ENCODE measurements around the gene NR3C2. TPM values are rescaled to one million over a fixed set of nuclear protein-coding genes. Genes with fewer than 3 reads are reported as not detected.

Gene NR3C2
- total and polyA plus RNA-seq, 7 donors: 0.70 to 17.9 (median 7.5) TPM

- Histone ChIP-seq H3K4me1 (no peaks in the 10 kb centered on the region), H3K27me3 (ENCODE audit: insufficient read depth in 3 of 3, low read length in 2 of 3) (no peaks in the 10 kb centered on the region), H3K9me3 (no peaks in the 10 kb centered on the region), H3K4me3 (no peak overlapping the region), H3K27ac (no peak overlapping the region), H3K36me3 (ENCODE audit: insufficient read depth in 1 of 2, low read depth in 1 of 2) (no peaks in the 10 kb centered on the region)
- WGBS, 3 donors: 63 to 67% (median 63%) methylated on average over 2 of the region's 2 CpGs
- intact Hi-C loops (cut with DNase I): no loop called here
- DNase-seq (no peak), ATAC-seq (no peak)
- TF ChIP-seq, protein P1, sequence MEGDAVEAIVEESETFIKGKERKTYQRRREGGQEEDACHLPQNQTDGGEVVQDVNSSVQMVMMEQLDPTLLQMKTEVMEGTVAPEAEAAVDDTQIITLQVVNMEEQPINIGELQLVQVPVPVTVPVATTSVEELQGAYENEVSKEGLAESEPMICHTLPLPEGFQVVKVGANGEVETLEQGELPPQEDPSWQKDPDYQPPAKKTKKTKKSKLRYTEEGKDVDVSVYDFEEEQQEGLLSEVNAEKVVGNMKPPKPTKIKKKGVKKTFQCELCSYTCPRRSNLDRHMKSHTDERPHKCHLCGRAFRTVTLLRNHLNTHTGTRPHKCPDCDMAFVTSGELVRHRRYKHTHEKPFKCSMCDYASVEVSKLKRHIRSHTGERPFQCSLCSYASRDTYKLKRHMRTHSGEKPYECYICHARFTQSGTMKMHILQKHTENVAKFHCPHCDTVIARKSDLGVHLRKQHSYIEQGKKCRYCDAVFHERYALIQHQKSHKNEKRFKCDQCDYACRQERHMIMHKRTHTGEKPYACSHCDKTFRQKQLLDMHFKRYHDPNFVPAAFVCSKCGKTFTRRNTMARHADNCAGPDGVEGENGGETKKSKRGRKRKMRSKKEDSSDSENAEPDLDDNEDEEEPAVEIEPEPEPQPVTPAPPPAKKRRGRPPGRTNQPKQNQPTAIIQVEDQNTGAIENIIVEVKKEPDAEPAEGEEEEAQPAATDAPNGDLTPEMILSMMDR (IDR thresholded peaks at IDR 0.05): no peak
Observed at GRCh38 chr4:148469938-148470337, 27.7 kb upstream of the NR3C2 start.

DNA sequence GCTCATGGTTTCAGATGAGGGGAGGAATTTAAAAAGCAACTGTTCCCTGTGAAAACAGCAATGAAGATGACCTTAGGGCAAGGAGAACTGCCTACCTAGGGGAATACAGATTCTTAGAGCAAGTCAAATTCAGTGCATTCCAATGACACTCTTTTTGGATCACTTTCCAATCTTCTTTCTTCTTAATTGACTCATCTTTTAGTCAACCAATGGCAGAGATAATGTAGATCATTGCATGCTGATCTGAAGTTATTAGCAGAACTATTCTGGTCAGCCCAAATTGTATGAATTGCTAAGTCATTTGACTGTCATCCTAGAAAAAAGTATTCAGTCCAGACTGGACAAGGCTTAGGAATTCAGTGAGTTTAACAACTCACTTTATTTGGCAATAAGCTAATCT lies 12.6 kb upstream of the NR3C2 start:
- ATAC-seq (no peak), DNase-seq (no peak)
- intact Hi-C loops (cut with DNase I): no loop called here
- H3K36me3 ChIP-seq (ENCODE audit: insufficient read depth in 1 of 2, low read depth in 1 of 2): no peaks in the 10 kb centered on the region
- H3K9me3 ChIP-seq: no peaks in the 10 kb centered on the region
- no peak overlapping the region for H3K27ac ChIP-seq
- no peak overlapping the region for H3K4me3 ChIP-seq
- no peaks in the 10 kb centered on the region for H3K27me3 ChIP-seq (ENCODE audit: insufficient read depth in 3 of 3, low read length in 2 of 3)
- peaks cover under 1% of the 10 kb centered on the region for H3K4me1 ChIP-seq
- TF ChIP-seq, protein P1 (IDR thresholded peaks at IDR 0.05): no peak

DNA sequence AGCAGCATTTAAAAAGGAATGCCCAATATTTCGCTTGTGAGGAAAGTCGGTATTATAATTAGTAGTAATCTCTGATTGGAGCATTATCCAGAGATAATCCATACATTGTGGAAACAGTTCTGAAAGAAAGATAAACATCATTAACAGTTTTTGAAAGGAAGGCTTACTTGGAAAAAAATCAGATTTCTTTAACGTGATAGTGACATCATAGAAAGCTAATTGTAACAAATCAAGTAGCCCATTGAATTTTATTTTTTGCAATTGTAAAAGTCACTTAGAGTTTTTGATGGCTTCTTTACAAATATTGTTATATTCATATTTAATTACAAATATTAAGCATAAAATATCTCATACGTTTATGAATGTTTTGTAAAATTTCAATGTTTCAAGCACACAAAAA lies 11.6 kb upstream of the NR3C2 start:
- Histone ChIP-seq H3K36me3 (ENCODE audit: insufficient read depth in 1 of 2, low read depth in 1 of 2) (no peaks in the 10 kb centered on the region), H3K27ac (no peak overlapping the region), H3K27me3 (ENCODE audit: insufficient read depth in 3 of 3, low read length in 2 of 3) (no peaks in the 10 kb centered on the region), H3K4me3 (no peak overlapping the region), H3K9me3 (no peaks in the 10 kb centered on the region), H3K4me1 (peaks cover 10% of the 10 kb centered on the region)
- ATAC-seq (no peak), DNase-seq (no peak)
- intact Hi-C loops (cut with DNase I): no loop called here
- WGBS, 3 donors: 78 to 84% (median 78%) methylated on average over 4 of the region's 4 CpGs
- TF ChIP-seq, protein P1 (IDR thresholded peaks at IDR 0.05): no peak

DNA sequence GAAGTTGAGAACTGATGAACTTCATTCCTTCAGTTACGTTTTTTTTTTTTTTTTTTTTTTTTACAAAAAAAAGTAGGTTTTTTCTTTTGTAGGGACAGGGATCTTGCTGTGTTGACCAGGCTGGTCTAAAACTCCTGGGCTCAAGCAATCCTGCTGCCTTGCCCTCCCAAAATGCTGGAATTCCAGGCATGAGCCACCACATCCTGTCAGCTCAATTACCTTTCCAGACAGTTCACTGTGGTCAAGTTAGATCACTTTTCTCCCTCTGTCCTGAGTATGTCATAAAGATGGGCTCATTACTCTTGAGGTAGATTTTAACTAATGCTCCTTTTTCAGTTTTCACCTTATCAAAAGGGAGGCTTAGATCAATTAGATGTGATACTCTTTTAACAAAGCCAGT lies 10.8 kb upstream of the NR3C2 start:
- TF ChIP-seq, protein P1 (IDR thresholded peaks at IDR 0.05): no peak

DNA sequence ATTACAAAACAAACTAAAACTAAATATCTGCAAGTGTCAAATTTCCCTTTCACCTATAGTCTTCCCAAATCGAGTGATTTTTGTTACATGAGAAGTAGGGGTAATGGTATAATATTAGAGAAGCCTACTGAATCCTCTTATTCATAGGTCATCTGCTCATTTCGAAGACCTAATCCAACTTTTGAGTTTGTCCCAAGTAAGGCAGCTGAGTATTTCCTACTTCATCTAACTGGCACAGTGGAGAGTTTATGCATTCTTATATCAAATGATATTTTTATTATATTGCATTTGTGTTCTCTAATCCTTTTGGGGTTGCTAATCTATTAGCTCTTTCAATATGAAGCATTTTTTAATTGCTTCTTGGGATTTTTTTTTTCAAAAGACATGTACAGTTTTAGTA lies 7.7 kb upstream of the NR3C2 start:
- H3K27me3 ChIP-seq (ENCODE audit: insufficient read depth in 3 of 3, low read length in 2 of 3): no peaks in the 10 kb centered on the region
- peaks cover 12% of the 10 kb centered on the region for H3K4me1 ChIP-seq
- H3K4me3 ChIP-seq: no peak overlapping the region
- TF ChIP-seq, protein P1 (IDR thresholded peaks at IDR 0.05): no peak
- H3K36me3 ChIP-seq (ENCODE audit: insufficient read depth in 1 of 2, low read depth in 1 of 2): no peaks in the 10 kb centered on the region
- ATAC-seq (no peak), DNase-seq (no peak)
- 26 to 38% (median 30%) methylated on average over 2 of the region's 2 CpGs for WGBS, 3 donors
- intact Hi-C loops (cut with DNase I): loop anchor here (5.0 to 10.0 kb wide), 4 partner anchors 62 to 388 kb away; no protein-coding TSS in a partner anchor
- no peaks in the 10 kb centered on the region for H3K9me3 ChIP-seq
- no peak overlapping the region for H3K27ac ChIP-seq

More for the DNA sequence above, 10.8 kb upstream of the NR3C2 start:
- Histone ChIP-seq H3K27me3 (ENCODE audit: insufficient read depth in 3 of 3, low read length in 2 of 3) (no peaks in the 10 kb centered on the region), H3K4me1 (peaks cover 12% of the 10 kb centered on the region), H3K36me3 (ENCODE audit: insufficient read depth in 1 of 2, low read depth in 1 of 2) (no peaks in the 10 kb centered on the region), H3K4me3 (no peak overlapping the region), H3K27ac (no peak overlapping the region), H3K9me3 (no peaks in the 10 kb centered on the region)
- ATAC-seq (no peak), DNase-seq (no peak)
- intact Hi-C loops (cut with DNase I): no loop called here
- WGBS, 3 donors: 88 to 100% (median 91%) methylated on average over 1 of the region's 1 CpG
